ENCODE results near the gene PHF14. TPM values are rescaled to one million over a fixed set of nuclear protein-coding genes. Genes with fewer than 3 reads are reported as not detected.
"Not testable (repeated sequence)": the region's sequence is repeated elsewhere in the genome, so short reads cannot be mapped to it uniquely, and the experiment has no call there.

The PHF14 gene
- total and polyA plus RNA-seq, 2 donors (not counting 1 experiment from before 2014, with no cell fraction given) = 9.6 to 43.7 TPM

GRCh38 chr7:10977113-10977512 lies 3.4 kb downstream of the PHF14 start:
- H3K4me3 Mint-ChIP-seq = peak overlapping the region; percentile 6
- CTCF ChIA-PET = no interaction called here
- Histone ChIP-seq H3K79me2 (ENCODE audit: control insufficient read depth, insufficient read depth, low read length) (peaks cover 64% of the 10 kb centered on the region), H3K9me3 (ENCODE audit: control extremely low read depth in 1 of 3, control insufficient read depth in 2 of 3, insufficient read depth in 1 of 3, low read length in 2 of 3) (no peaks in the 10 kb centered on the region), H2AFZ (ENCODE audit: insufficient read depth, low read depth, low read length, poor library complexity, severe bottlenecking) (no peak overlapping the region), H3K36me3 (replicated peaks in 1 of 2; ENCODE audit: control extremely low read depth in 1 of 2, control insufficient read depth in 1 of 2, extremely low read depth in 1 of 2, insufficient read depth in 2 of 2, low read length in 1 of 2) (peaks cover 0 to 3% of the 10 kb centered on the region in 2 experiments), H3K4me1 (ENCODE audit: control insufficient read depth in 2 of 2, insufficient read depth in 2 of 2, low read length in 2 of 2) (peaks cover 20 to 27% of the 10 kb centered on the region in 2 donors), H3K27ac (ENCODE audit: low read length in 2 of 2) (no peak overlapping the region), H3K27me3 (replicated peaks in 1 of 4; ENCODE audit: control extremely low read depth in 1 of 4, control insufficient read depth in 3 of 4, insufficient read depth in 4 of 4, low read length in 3 of 4) (no peaks in the 10 kb centered on the region), H4K20me1 (ENCODE audit: control insufficient read depth, insufficient read depth, low read length, poor library complexity, severe bottlenecking) (no peaks in the 10 kb centered on the region), H3K4me2 (replicated peaks; ENCODE audit: low read depth, low read length, poor library complexity, severe bottlenecking) (no peak overlapping the region), H3K9ac (ENCODE audit: low read length) (no peak overlapping the region), H3K4me3 (ENCODE audit: control extremely low read depth in 1 of 5, extremely low read depth in 1 of 5, insufficient read depth in 1 of 5, low read depth in 2 of 5, low read length in 4 of 5) (no peak overlapping the region)
- H3K4me1 Mint-ChIP-seq = peaks cover 67% of the 10 kb centered on the region
- TF ChIP-seq EZH2 (IDR thresholded peaks at IDR 0.05; ENCODE audit: borderline replicate concordance, insufficient read depth, low read depth, low read length, poor library complexity, severe bottlenecking) = no peak
- no peak for TF ChIP-seq CTCF (IDR thresholded peaks at IDR 0.05)
- POLR2A ChIA-PET = no interaction called here
- ATAC-seq (ENCODE audit: low read depth) (no peak), DNase-seq (no peak)
- H3K9me3 Mint-ChIP-seq (ENCODE audit: insufficient read depth) = no peaks in the 10 kb centered on the region
- intact Hi-C loops (cut with micrococcal nuclease) = no loop called here
- no CpG with 5 or more reads among the region's 4 CpGs for WGBS (ENCODE audit: insufficient coverage)
- H3K27ac Mint-ChIP-seq = no peak overlapping the region
- no peaks in the 10 kb centered on the region for H3K27me3 Mint-ChIP-seq

GRCh38 chr7:10981317-10981716 lies 7.6 kb downstream of the PHF14 start:
- Histone ChIP-seq H4K20me1 (ENCODE audit: control insufficient read depth, insufficient read depth, low read length, poor library complexity, severe bottlenecking) (no peaks in the 10 kb centered on the region), H3K36me3 (replicated peaks in 1 of 2; ENCODE audit: control extremely low read depth in 1 of 2, control insufficient read depth in 1 of 2, extremely low read depth in 1 of 2, insufficient read depth in 2 of 2, low read length in 1 of 2) (peaks cover 12 to 14% of the 10 kb centered on the region in 2 experiments), H3K4me2 (replicated peaks; ENCODE audit: low read depth, low read length, poor library complexity, severe bottlenecking) (no peak overlapping the region), H3K27me3 (replicated peaks in 1 of 4; ENCODE audit: control extremely low read depth in 1 of 4, control insufficient read depth in 3 of 4, insufficient read depth in 4 of 4, low read length in 3 of 4) (no peaks in the 10 kb centered on the region), H2AFZ (ENCODE audit: insufficient read depth, low read depth, low read length, poor library complexity, severe bottlenecking) (no peak overlapping the region), H3K9ac (ENCODE audit: low read length) (no peak overlapping the region), H3K4me1 (ENCODE audit: control insufficient read depth in 2 of 2, insufficient read depth in 2 of 2, low read length in 2 of 2) (peaks cover 0 to 6% of the 10 kb centered on the region in 2 donors), H3K4me3 (ENCODE audit: control extremely low read depth in 1 of 5, extremely low read depth in 1 of 5, insufficient read depth in 1 of 5, low read depth in 2 of 5, low read length in 4 of 5) (no peak overlapping the region), H3K27ac (ENCODE audit: low read length in 2 of 2) (no peak overlapping the region), H3K79me2 (ENCODE audit: control insufficient read depth, insufficient read depth, low read length) (peaks cover 47% of the 10 kb centered on the region), H3K9me3 (ENCODE audit: control extremely low read depth in 1 of 3, control insufficient read depth in 2 of 3, insufficient read depth in 1 of 3, low read length in 2 of 3) (no peaks in the 10 kb centered on the region)
- Mint-ChIP-seq H3K27ac (no peak overlapping the region), H3K27me3 (no peaks in the 10 kb centered on the region), H3K9me3 (ENCODE audit: insufficient read depth) (no peaks in the 10 kb centered on the region), H3K4me3 (no peak overlapping the region), H3K4me1 (peaks cover 42% of the 10 kb centered on the region)
- ChIA-PET POLR2A (no interaction called here), CTCF (no interaction called here)
- no CpG with 5 or more reads among the region's 3 CpGs for WGBS (ENCODE audit: insufficient coverage)
- intact Hi-C loops (cut with micrococcal nuclease) = no loop called here
- TF ChIP-seq CTCF (IDR thresholded peaks at IDR 0.05) (no peak), EZH2 (IDR thresholded peaks at IDR 0.05; ENCODE audit: borderline replicate concordance, insufficient read depth, low read depth, low read length, poor library complexity, severe bottlenecking) (no peak)
- ATAC-seq (ENCODE audit: low read depth) (no peak), DNase-seq (no peak)

- H3K4me3 Mint-ChIP-seq; H4K20me1 ChIP-seq (ENCODE audit: control insufficient read depth, insufficient read depth, low read length, poor library complexity, severe bottlenecking); ATAC-seq (ENCODE audit: low read depth); H3K27ac Mint-ChIP-seq; H3K27ac ChIP-seq (ENCODE audit: low read length in 2 of 2); DNase-seq; intact Hi-C loops (cut with micrococcal nuclease); CTCF ChIA-PET; H3K27me3 Mint-ChIP-seq; POLR2A ChIA-PET; H3K9me3 Mint-ChIP-seq (ENCODE audit: insufficient read depth); H3K4me1 ChIP-seq (ENCODE audit: control insufficient read depth in 2 of 2, insufficient read depth in 2 of 2, low read length in 2 of 2); H3K4me1 Mint-ChIP-seq; H3K9ac ChIP-seq (ENCODE audit: low read length); H3K4me3 ChIP-seq (ENCODE audit: control extremely low read depth in 1 of 5, extremely low read depth in 1 of 5, insufficient read depth in 1 of 5, low read depth in 2 of 5, low read length in 4 of 5); H3K27me3 ChIP-seq (replicated peaks in 1 of 4; ENCODE audit: control extremely low read depth in 1 of 4, control insufficient read depth in 3 of 4, insufficient read depth in 4 of 4, low read length in 3 of 4); H3K4me2 ChIP-seq (replicated peaks; ENCODE audit: low read depth, low read length, poor library complexity, severe bottlenecking); H2AFZ ChIP-seq (ENCODE audit: insufficient read depth, low read depth, low read length, poor library complexity, severe bottlenecking): not testable (repeated sequence)
- peaks cover 24% of the 10 kb centered on the region for H3K79me2 ChIP-seq (ENCODE audit: control insufficient read depth, insufficient read depth, low read length)
- 100% methylated on average over 3 of the region's 6 CpGs for WGBS (ENCODE audit: insufficient coverage)
- H3K9me3 ChIP-seq (ENCODE audit: control extremely low read depth in 1 of 3, control insufficient read depth in 2 of 3, insufficient read depth in 1 of 3, low read length in 2 of 3) = peaks cover 0 to 11% (median 0%) of the 10 kb centered on the region in 3 donors
- H3K36me3 ChIP-seq (replicated peaks in 1 of 2; ENCODE audit: control extremely low read depth in 1 of 2, control insufficient read depth in 1 of 2, extremely low read depth in 1 of 2, insufficient read depth in 2 of 2, low read length in 1 of 2) = peaks cover 9 to 10% of the 10 kb centered on the region in 2 experiments
Measured at GRCh38 chr7:10990748-10991147, 17.1 kb downstream of the PHF14 start.
